A172 (cell line): ENCODE data around the gene BUD23. TPM values are rescaled to one million over a fixed set of nuclear protein-coding genes. Genes with fewer than 3 reads are reported as not detected.
"Not testable (repeated sequence)": the region's sequence is repeated elsewhere in the genome, so short reads cannot be mapped to it uniquely, and the experiment has no call there.

Source experiments
- DNase-seq: peaks from one replicate; pipeline ENCODE4 v3.0.0-alpha.2; 2015; ENCODE audit warnings: low spot score
- total RNA-seq: library from RNA; depleted of rRNA; stranded (reverse); fragments of >200 nt; shearing (Covaris generic); gene quantifications from 2 replicates; pipeline ENCODE4 v1.2.3, GENCODE V29; 2014

BUD23 gene
- total RNA-seq, 1 experiment from 2014 or later, result 129 TPM

- DNase-seq, result peak; percentile 77
These were observed 18.1 kb downstream of the BUD23 start for GRCh38 chr7:73701357-73701995.

- DNase-seq, result no peak
These were observed 18.8 kb downstream of the BUD23 start for GRCh38 chr7:73702226-73702625.

- DNase-seq, result no peak
These were observed 19.3 kb downstream of the BUD23 start for GRCh38 chr7:73702665-73703064.

- no peak for DNase-seq
These were observed 19.8 kb downstream of the BUD23 start for GRCh38 chr7:73703225-73703624.

GRCh38 chr7:73703757-73704639, 20.6 kb downstream of the BUD23 start:
- DNase-seq, result no peak

- peak; percentile 98 for DNase-seq
These were observed 21.5 kb downstream of the BUD23 start for GRCh38 chr7:73704640-73705550.

GRCh38 chr7:73705551-73705920, 22.1 kb downstream of the BUD23 start:
- peak; percentile 71 for DNase-seq

GRCh38 chr7:73706126-73707044, 23.0 kb downstream of the BUD23 start:
- peak; percentile 90 for DNase-seq

- DNase-seq, result peak; percentile 100
These were observed 23.7 kb downstream of the BUD23 start for GRCh38 chr7:73707045-73707631.

- no peak for DNase-seq
These were observed 25.7 kb downstream of the BUD23 start for GRCh38 chr7:73708961-73709549.

GRCh38 chr7:73712773-73713172, 29.4 kb downstream of the BUD23 start:
- no peak for DNase-seq

- DNase-seq, result not testable (repeated sequence)
These were observed 29.9 kb downstream of the BUD23 start for GRCh38 chr7:73713319-73713718.

GRCh38 chr7:73715648-73716317, 32.4 kb downstream of the BUD23 start:
- DNase-seq, result peak; percentile 99

GRCh38 chr7:73716318-73716890, 33.0 kb downstream of the BUD23 start:
- DNase-seq, result no peak

- DNase-seq, result peak; percentile 47
These were observed 33.8 kb downstream of the BUD23 start for GRCh38 chr7:73717025-73717807.

GRCh38 chr7:73717991-73718405, 34.6 kb downstream of the BUD23 start:
- peak; percentile 98 for DNase-seq

GRCh38 chr7:73718438-73718881, 35.1 kb downstream of the BUD23 start:
- DNase-seq, result peak; percentile 78
